Measurements from ENCODE around the gene FAM114A2.

GRCh38 chr5:153987301-153987700 is 51.4 kb downstream of the FAM114A2 start:
- TF ChIP-seq CTCF (IDR thresholded peaks at IDR 0.05; ENCODE audit: low read length) (no peak), EZH2 (IDR thresholded peaks at IDR 0.05; ENCODE audit: borderline replicate concordance, low read length) (no peak)

Data from OCI-LY1 (cell line).